Measurements from ENCODE around the gene FBXO42. TPM values are rescaled to one million over a fixed set of nuclear protein-coding genes. Genes with fewer than 3 reads are reported as not detected.
"Not testable (repeated sequence)": the region's sequence is repeated elsewhere in the genome, so short reads cannot be mapped to it uniquely, and the experiment has no call there.

FBXO42 gene
- total RNA-seq, 1 donor from 2014 or later: 17.7 TPM

DNA sequence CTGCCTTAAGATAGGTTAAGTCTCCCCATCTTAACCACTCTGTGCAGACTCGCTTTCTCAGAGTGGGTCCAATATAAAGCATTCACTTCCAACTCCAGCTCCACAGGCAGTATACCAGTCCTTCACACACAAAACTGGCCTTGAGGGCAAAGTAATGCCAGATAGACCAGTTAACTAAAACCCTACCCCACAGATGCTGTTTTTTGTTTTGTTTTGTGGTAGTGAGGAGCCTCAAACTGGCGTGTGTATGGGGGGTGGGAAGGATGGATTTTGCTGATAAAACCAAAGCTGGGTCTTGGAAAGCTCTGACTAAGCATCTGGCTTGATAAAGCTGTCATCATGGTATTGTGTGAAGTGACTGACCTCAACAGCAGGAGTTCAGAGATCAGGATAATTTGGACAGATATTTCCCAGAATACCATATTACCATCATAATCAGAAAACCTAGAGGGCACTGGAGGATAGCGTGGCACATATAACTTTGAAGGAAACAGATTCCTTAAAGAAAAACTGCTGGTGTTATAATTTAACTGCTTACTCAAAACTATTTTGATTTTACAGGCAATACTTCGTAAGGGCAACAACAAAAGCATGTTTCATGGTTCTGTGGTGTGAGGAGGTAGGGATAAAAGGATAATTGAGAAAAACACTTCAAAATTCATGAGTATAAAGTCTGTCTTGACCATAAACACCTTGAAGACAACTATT, 85.7 kb downstream of the FBXO42 start:
- peak; percentile 72 for DNase-seq (ENCODE audit: low read depth)

DNA sequence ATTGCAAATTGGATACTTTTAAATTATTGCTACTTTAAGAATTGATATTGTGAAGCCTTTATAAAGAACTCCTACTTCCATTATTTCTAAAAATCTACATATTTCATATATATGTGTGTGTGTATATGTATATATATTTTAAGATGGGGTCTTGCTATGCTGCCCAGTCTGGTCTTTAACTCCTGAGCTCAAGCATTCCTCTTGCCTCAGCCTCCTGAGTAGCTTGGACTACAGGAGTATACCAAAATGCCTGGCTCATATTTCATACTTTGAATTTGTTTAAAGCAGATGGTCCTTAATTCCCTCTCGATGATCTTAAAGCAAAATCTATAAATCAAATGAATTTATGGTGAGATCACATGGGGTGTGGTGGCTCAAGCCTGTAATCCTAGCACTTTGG, 90.2 kb downstream of the FBXO42 start:
- no peak for DNase-seq (ENCODE audit: low read depth)

DNA sequence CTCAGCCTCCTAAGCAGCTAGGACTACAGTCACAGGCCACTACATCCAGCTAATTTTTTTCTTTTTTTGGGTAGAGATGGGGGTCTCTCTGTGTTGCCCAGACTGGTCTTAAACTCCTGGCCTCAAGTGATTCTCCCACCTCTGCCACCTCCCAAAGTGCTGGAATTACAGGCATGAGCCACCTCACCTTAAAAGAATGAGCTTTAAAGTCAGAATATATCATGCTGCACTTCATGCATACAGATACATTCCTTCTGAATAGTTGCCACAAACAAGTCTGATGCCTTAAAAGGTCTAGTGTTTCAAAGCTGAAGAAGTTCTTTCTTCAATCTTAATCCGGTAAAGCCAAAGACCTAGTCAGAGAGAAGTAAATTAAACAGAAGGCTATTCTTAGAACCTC, 91.5 kb downstream of the FBXO42 start:
- no peak for DNase-seq (ENCODE audit: low read depth)

DNA sequence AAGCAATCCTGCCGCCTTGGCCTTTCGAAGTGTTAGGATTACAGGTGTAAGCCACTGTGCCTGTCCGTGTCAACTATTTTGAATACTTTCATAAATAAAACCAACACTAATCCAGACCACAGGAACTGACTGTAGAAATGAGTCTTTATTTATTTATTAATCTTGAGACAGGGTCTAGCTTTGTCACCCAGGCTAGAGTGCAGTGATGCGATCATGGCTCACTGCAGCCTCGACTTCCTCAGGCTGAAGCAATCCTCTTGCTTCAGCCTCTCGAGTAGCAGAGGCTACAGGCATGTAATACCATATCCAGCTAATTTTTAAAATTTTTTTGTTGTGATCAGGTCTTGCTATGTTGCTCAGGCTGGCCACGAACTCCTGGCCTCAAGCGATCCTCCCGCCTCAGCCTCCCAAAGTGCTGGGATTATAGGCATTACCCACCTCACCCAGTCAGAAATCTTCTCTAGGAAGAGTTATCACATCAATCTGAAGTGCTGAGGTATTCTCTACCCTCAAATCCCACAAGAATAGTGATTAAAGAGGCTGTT, 93.6 kb downstream of the FBXO42 start:
- DNase-seq (ENCODE audit: low read depth): no peak

DNA sequence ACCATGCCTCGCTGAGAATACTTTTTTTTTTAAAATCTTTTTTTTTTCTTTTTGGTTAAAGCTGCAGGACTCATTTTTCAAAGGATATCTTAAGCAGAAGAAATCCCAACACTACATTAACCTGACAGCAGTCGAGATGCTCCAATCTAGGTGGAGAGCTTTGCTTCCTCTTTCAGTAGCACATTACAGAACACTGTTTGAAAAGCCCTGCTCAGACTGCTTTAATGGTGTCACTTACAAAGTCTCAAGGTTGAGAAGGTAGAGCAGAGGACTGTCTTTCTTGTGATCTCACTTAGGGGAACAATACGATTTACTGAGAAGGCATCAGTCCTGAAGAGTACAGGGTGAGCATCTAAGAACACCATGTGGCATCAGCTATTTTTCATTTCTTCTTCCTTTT, 94.3 kb downstream of the FBXO42 start:
- DNase-seq (ENCODE audit: low read depth): no peak

DNA sequence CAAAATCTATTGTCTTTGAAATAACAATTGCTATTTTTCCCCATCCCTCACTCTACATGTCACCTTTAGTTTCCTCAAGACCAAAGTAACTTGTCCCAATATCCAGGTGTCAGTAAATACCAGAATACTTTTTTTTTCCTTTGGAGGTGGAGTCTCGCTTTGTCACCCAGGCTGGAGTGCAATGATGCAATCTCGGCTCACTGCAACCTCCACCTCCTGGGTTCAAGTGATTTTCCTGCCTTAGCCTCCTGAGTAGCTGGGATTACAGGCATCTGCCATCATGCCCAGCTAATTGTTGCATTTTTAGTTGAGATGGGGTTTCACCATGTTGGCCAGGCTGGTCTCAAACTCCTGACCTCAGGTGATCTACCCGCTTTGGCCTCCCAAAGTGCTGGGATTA, 94.7 kb downstream of the FBXO42 start:
- not testable (repeated sequence) for DNase-seq (ENCODE audit: low read depth)

DNA sequence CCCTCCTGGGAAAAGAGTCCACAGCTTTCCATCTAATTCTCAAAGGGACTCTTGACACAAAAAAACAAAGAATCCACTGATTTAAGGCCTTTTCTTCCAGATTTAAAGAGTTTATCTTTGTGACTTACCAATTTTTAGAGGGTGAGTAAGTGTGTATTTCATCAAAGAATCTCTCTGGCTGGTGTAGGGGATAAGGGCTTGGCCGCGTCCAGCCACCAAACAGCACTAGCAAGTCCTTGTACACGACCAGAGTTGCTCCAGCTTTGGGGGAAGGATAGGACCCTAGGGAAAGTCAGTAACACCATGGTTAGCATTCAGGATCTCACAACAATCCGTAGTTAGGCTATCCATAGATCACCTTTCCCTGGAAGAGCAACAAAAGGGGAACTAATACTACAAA, 95.8 kb downstream of the FBXO42 start:
- DNase-seq (ENCODE audit: low read depth): no peak

DNA sequence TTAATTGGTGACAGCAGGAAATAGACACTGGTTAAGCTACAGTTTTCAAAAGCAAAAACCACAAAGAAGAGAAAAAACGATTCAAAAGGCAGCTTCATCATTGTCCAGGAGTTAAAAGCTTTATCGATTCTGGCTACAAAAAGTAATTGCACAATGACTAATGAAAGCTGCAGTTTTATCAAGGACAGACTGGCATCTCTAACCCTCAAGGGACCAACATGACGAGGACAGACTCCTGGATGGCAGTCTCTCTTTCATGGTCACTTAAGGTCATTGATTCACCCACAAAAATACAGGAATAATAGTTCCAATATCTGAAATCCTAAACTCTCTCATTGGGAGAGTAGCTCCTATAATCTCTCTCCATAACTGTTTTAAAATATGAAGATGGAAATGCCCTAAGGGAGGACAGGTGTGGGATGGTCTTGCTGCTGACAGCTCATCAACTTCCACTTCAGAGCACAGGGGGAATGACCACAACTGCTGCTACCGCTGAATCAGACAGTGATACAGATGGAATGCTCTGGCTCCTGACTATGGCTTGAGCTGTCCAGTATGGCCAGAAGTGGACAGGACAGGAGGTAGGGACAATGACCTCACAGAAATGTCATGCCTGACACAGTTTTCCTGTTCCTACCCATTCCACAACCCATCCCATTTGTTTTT, 97.9 kb downstream of the FBXO42 start:
- DNase-seq (ENCODE audit: low read depth): peak; percentile 85

DNA sequence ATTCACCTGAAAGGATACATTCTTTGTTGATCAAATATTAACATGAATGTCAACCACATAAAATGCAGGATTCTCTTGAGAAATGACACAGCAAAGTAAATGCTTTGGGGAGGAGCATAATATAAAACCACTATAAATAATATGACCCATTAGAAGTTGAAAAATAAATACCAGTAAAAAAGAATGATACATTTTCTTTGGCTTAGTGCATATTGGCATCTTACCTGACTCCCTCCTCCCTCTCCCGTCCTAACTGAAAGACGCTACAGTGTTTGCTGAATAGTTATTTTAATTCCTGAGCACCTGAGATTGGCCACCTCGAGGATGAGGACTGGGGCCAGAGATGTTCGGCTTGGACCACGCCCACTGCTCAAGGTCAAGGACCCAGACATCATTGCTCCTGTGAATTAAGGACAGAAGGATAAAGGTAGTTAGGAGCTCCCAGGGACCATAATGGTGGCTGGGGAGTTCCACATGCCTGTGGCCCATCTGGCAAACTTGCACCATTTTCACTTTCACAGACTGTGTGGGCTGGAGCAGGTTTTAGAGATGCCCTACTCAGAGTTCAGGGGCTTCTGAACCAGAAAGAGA, 98.9 kb downstream of the FBXO42 start:
- no peak for DNase-seq (ENCODE audit: low read depth)

DNA sequence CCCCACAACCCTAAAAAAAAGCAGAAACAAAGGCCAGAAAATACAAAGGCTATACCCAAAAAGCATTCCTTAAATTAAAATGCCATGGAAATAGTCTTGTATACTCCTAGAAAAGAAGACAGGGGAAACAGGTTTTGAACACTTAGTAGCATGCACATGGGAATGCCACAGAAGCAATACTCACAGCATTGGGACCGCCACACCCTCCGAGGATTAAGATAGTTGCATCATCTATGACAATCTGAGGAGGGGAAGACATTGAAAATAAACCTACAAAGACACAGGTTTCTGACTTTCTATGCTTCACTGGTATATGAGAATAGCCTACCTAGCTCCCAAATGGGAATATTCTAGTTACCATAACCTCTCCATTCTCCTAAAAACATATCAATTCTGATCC, 99.4 kb downstream of the FBXO42 start:
- DNase-seq (ENCODE audit: low read depth): no peak

DNA sequence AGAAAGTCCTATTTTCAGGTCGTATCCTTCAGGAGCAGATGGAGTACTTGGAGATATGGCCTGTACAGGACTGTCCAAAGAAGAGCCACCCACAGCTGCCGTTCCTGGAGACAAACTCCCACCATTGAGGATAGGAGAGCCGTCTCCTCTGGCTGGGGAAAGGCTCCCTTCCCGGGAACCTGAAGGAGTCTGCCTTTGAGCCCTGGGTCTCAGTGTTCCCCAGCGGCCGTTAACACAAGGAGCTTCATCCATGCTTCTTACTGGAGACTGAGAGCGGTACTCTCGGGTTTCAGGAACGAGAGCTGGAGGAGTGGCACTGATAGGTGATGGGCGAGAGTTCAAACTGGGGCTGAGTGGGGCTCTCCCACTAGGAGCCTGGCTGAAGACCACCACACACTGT, 100.9 kb downstream of the FBXO42 start:
- DNase-seq (ENCODE audit: low read depth): no peak

DNA sequence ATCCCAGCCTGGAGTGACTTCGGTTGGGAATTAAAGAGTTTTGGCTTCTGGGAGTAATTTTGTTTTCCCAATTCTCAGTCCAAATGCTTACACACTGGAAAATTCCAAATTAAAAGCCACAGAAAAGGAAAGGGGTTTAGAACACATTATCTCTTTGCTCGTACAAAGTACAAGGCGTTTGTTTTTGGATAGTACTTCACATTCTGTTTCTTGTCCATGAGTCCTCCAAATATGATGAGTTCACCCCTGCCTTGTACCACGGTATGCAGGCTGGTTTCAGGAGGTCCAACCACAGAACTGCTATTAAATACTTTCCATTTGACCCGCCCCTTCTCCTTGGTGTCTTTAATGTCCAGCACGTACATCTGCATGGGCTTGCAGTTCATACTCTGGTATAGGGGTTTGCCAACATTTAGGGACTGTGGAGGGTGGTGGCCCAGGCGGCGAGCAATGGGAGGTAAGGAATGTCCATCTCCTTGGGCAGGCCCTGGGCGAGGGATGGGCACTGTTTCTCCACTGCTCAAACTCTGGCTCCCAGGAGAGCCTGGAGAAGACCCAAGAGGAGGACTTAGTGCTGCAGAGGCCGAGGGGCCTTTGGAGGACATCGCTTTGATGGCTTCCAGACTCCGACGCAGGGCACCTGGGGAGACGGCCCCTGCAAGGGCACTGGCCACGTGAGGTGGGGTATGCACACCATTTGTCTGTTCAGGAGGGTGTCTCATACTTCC, 101.6 kb downstream of the FBXO42 start:
- DNase-seq (ENCODE audit: low read depth): peak; percentile 70

DNA sequence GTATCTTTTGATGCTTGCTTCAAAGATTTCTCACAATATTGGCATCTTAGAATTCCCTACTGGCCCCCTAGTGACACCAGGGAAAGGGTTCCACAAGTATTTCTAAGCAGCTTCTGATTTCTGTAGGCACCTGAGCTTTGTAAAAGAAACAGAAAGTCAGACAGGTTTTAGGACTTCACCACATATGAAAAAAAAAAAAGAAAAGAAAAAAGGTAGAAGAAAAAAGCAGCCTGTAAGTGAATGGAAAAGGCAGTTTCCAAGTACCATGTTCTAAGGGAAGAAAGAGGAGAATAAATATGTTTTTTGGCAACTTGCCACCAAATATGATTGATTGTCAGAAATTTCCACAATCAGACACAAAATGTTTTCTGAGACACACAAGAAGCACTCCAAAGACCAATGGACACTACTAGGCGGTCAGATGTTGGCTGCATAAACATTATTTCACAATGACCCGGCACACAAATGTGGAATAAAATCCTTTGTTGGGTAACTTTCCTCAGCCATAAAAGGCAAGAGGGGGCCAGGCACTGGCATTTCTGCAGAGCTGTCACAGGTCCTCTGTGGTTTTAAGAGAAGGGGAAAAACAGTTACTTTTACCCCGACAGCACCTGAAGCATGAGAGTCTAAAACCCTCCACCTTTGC, 102.6 kb downstream of the FBXO42 start:
- DNase-seq (ENCODE audit: low read depth): peak; percentile 78

DNA sequence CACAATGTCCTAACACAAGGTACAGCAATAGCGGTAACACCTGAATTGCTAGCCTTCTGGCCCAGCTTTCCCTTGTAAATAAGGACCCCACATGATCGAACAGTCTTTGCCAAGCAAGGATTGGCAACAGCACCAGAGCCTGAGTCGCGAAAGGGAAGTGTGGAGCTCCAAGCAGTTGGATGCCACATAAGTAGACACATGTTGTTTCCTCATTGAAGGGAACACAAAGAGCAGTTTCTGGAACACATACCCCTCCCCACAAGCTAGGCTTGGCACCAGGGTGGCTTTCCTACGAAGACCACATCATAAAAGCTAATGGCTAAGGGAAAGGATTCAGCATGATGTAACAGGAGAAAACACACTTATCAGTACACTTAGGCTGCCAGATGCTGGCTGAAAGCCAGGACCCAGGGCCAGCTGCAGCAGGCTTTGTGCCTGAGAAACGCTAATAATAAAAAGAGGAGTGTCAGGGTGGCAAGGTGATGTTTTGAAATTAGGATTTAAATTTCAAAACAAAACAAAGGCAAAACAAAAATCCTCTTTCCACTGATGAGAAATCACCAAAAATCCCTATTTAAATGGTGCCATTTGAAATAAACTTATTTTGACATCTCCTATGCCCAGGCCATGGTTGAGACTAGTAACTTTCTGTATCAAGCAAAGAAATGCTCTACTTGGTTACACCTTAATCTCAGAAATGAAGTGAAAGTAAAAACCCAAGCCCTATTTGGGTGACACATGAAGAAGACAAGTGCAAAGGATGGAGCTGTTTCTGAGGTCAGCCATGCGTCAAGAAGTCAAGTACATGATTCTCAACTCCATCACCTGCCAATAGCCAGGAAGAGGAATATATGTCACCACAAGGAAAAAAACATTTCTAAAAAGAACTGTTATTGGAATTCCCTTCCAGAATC, 103.4 kb downstream of the FBXO42 start:
- peak; percentile 96 for DNase-seq (ENCODE audit: low read depth)

DNA sequence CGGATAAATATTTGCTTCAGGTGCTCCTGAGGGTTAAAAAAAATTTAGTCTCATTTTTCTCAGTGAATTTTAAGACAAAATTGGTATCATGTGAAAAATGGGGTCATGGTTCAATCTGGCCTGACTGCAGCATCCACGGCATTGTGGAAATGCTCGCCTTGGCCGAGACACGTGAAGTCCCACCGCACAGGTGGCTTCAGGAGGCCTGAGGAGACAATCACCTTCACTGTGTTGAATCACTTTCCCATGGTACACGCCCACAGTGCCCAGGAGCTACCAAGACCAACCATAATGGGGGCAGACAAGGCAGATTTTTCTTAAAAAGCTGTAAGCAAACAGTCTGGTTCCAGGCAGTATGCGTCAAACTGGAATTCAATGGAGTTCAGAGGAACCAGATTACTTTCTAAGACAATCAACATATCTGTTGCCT, 104.3 kb downstream of the FBXO42 start:
- no peak for DNase-seq (ENCODE audit: low read depth)

DNA sequence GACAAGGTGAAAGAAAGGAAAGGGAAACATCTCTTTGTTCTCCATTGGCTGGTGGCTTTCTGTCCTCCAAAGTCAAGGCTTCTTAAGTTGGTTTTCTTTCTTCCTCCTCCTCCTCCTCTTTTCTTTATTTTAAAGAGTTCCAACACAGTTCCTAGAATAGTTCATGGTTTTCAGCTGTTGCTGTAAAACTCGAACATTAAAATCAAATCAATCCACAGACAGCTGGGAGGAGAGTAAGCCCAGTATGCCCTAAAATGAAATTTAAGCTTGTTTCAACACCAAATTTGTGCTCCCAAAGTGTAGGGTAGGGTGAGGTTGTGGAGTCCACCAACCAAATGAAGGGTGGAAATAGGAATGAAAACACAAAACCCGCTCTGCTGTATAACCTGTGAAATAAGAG, 104.8 kb downstream of the FBXO42 start:
- DNase-seq (ENCODE audit: low read depth): no peak

DNA sequence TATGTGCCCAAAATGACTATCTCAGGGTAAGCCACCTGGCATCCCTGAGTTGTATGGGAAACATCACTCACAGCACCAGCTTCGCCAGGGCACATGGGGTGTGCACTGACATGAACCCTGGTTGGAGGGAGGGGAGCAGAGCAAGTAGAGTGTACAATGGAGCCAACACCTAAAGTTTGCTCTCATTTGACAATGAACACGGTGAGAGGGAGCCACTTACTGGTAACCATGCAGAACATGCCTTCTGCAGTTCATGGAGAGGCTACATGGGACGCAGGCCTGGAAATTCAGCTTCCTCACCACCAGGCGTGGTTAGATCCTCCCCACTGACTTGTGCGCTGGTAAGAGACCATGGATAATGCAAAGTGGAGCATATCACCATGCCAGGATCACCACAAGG, 105.3 kb downstream of the FBXO42 start:
- DNase-seq (ENCODE audit: low read depth): peak; percentile 33

DNA sequence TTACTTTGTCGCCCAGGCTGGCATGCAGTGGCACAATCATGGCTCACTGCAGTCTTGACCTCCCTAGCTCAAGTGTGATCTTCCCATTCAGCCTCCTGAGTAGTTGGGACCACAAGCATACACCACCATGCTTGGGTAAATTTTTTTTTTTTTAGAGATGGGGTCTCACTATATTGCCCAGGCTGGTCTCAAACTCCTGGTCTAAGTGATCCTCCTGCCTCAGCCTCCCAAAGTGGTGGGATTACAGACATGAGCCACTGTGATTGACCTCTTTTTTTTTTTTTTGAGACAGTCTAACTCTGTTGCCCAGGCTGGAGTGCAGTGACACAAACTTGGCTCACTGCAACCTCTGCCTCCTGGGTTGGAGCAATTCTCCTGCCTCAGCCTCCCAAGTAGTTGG, 106.0 kb downstream of the FBXO42 start:
- not testable (repeated sequence) for DNase-seq (ENCODE audit: low read depth)

DNA sequence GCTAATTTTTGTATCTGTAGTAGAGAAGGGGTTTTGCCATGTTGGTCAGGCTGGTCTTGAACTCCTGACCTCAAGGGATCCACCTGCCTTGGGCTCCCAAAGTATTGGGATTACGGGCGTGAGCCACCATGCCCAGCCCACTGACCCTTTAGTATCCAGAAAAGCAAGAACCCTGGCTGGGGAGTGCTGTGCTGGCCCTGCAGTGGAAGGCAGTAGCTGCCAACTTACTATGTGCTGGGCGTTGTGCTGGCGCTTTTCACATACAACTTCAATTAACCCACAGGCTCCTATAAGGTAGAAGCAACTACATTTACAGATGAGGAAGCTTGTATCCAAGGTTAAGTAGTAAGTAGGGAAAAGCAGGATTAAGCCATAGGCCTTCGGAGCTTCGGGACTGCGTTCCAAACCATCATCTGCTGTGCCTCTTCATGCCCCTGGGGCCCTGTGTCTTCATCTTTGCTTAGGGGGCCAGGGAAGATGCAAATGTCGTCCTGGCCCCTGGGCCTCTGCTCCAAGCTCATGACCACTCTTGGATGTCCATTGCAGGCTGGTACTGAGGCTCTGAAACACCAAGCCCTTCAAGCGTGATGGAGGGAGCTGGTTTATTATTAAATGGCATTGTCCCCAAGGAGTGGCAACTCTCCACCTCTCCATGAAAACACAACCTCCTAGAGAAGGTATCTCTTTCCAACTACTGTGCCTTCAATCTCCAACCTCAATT, 106.6 kb downstream of the FBXO42 start:
- DNase-seq (ENCODE audit: low read depth): no peak
